ENCODE data around the gene FMN1. TPM values are rescaled to one million over a fixed set of nuclear protein-coding genes. Genes with fewer than 3 reads are reported as not detected.

The FMN1 gene
- total RNA-seq, 1 donor from 2014 or later = 4.3 TPM

- DNase-seq (ENCODE audit: low read depth) = no peak
- no peak overlapping the region for H3K4me3 ChIP-seq (ENCODE audit: low read depth, low read length)
- TF ChIP-seq CTCF (conservative IDR thresholded peaks at IDR 0.05; ENCODE audit: low read depth, low read length) = no peak
These were observed 351.2 kb downstream of the FMN1 start for GRCh38 chr15:32843219-32843815.

GRCh38 chr15:32842081-32842480, 352.4 kb downstream of the FMN1 start:
- DNase-seq (ENCODE audit: low read depth) = no peak
- TF ChIP-seq CTCF (conservative IDR thresholded peaks at IDR 0.05; ENCODE audit: low read depth, low read length) = no peak
- no peak overlapping the region for H3K4me3 ChIP-seq (ENCODE audit: low read depth, low read length)

- no peak for TF ChIP-seq CTCF (conservative IDR thresholded peaks at IDR 0.05; ENCODE audit: low read depth, low read length)
- H3K4me3 ChIP-seq (ENCODE audit: low read depth, low read length) = no peak overlapping the region
- DNase-seq (ENCODE audit: low read depth) = no peak
These were observed 353.8 kb downstream of the FMN1 start for GRCh38 chr15:32840507-32841245.

DNA sequence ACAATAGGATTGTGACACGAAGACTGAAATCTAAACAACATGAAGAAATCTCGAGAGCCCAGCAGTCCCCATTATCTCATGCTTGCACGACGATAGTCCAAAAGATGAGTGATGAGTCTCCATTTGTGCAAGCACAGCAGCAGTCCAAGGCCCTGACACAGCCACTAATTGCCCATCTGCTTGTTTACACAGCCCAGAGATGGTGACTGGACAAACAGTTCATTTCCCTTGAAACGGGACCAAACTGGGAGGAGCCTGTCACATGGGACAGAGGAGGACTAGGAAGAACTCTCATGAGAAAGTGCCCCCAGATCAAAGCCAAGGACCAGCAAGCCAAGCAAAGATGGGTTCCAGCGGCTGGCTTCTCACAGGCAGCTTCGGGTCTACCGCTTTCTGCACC, 355.7 kb downstream of the FMN1 start:
- no peak for DNase-seq (ENCODE audit: low read depth)
- no peak for TF ChIP-seq CTCF (conservative IDR thresholded peaks at IDR 0.05; ENCODE audit: low read depth, low read length)
- H3K4me3 ChIP-seq (ENCODE audit: low read depth, low read length) = no peak overlapping the region

GRCh38 chr15:32838338-32838737, 356.2 kb downstream of the FMN1 start:
- H3K4me3 ChIP-seq (ENCODE audit: low read depth, low read length) = no peak overlapping the region
- DNase-seq (ENCODE audit: low read depth) = no peak
- no peak for TF ChIP-seq CTCF (conservative IDR thresholded peaks at IDR 0.05; ENCODE audit: low read depth, low read length)

- H3K4me3 ChIP-seq (ENCODE audit: low read depth, low read length) = no peak overlapping the region
- TF ChIP-seq CTCF (conservative IDR thresholded peaks at IDR 0.05; ENCODE audit: low read depth, low read length) = no peak
These were observed 356.6 kb downstream of the FMN1 start for GRCh38 chr15:32837935-32838334.

DNA sequence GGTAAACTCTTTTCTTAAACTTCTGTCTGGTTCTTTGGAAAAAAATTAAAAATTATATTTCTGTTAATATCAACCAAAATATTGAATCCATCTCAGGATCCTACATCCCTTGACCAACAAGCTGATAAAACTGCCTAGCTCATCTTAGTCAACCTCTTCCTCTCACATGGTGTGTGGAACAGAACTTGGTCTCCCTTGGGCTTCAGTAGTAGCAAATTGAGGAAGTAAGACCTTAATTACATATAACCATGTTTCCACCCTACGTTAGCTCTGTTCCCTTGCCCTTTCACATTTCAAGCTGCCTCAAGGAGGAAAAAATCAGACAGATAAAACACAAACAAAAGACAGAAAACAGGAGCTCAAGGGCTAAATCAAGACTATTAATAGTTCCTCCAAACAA, 360.4 kb downstream of the FMN1 start:
- DNase-seq (ENCODE audit: low read depth) = no peak
- H3K4me3 ChIP-seq (ENCODE audit: low read depth, low read length) = no peak overlapping the region
- no peak for TF ChIP-seq CTCF (conservative IDR thresholded peaks at IDR 0.05; ENCODE audit: low read depth, low read length)

More at GRCh38 chr15:32837935-32838334, 356.6 kb downstream of the FMN1 start:
- no peak for DNase-seq (ENCODE audit: low read depth)
